Measurements from ENCODE around the gene DVL1.

GRCh38 chr1:1395166-1395565 lies 45.9 kb upstream of the DVL1 start:
- TF ChIP-seq CTCF (IDR thresholded peaks at IDR 0.05) (no peak), POLR2AphosphoS5 (IDR thresholded peaks at IDR 0.05) (no peak), POLR2A (IDR thresholded peaks at IDR 0.05) (no peak), EP300 (IDR thresholded peaks at IDR 0.05) (no peak)

Data from sigmoid colon (tissue), 4 donors.